GM19324 (cell line): ENCODE measurements around the gene SCNN1B.
"Not testable (repeated sequence)": the region's sequence is repeated elsewhere in the genome, so short reads cannot be mapped to it uniquely, and the experiment has no call there.

Experiments
- ATAC-seq: cut with Tn5 transposase; IDR thresholded peaks from one replicate; pipeline ENCODE4 v1.9.1; 2021; ENCODE audit warnings: mild to moderate bottlenecking, moderate library complexity; ENCODE audit not compliant: unreplicated experiment, low FRiP score

Gene SCNN1B

DNA sequence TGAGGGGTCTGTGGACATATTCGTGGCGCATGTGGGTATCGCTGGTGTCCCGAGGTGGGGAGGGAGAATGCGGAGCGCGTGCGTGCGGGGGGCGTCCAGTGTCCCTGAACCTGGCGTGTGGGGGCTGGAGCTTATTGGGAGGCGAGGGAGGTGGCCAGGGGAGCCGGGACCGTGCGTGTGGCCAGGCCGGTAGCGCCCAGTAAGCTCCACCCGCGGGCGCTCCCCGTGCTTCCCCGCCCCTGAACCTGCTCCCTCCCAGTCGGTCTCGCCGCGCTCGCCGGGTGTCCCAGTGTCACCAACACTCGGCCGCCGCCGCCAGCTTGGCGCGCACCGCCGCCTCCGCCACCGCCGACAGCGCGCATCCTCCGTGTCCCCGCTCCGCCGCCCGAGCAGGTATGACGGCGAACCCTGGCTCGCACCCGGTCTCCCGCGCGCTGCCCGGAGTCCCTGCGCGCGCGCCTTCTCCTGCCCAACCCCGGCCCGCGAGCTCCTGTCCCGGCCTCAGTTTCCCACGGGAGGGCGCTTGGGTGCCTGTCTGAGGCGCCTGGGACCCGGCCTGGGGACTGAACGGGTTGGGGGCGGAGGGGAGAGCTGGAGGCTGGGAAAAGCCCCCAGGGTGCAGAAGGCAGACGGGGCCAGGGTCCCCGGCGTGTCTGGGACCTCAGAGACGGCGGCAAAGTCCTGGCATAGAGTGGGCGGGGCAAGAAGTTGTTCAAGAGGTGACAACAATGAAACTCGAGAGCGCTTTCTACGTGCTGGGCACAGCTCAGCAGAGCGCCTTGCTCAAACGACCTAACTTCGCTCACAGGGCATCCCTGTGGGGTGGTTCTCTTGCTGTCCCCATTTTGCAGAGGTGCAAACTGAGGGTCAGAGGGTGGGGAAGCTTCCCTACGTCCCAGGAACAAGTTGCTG is at the start of gene SCNN1B:
TSS of gene SCNN1B (plus strand) at position 258 of the 912 bp plus-strand sequence. CDS start 46,298 bp downstream, outside the sequence.
- ATAC-seq, result no peak

DNA sequence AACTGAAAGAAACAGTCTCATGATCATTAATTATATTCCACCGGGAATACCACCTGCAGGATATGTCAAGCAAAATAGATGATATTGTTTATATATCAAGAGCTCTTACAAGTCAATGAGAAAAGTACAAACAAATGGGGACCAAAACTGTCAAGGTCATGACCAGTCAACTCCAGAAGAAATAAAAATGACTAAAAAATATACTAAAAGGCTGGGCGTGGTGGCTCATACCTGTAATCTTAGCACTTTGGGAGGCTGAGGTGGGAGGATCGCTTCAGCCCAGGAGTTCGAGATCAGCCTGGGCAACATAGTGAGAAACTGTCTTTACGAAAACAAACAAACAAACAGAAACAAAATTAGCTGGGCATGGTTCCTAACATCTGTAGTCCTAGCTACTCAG is 49.8 kb upstream of the SCNN1B start:
- ATAC-seq, result no peak

DNA sequence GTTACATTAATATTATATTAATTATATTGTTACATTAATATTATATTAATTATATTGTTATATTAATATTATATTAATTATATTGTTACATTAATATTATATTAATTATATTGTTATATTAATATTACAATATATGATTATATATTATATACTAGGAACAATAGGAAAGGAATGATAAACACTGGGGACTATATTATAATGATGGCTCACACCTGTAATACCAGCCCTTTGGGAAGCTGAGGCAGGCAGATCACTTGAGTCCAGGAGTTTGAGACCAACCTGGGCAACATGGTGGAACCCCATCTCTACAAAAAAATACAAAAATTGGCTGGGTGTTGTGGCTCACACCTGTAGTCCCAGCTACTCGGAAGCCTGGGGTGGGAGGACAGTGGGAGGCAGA is 48.5 kb upstream of the SCNN1B start:
- not testable (repeated sequence) for ATAC-seq

GRCh38 chr16:23254338-23254737 is 47.8 kb upstream of the SCNN1B start:
- ATAC-seq, result no peak

DNA sequence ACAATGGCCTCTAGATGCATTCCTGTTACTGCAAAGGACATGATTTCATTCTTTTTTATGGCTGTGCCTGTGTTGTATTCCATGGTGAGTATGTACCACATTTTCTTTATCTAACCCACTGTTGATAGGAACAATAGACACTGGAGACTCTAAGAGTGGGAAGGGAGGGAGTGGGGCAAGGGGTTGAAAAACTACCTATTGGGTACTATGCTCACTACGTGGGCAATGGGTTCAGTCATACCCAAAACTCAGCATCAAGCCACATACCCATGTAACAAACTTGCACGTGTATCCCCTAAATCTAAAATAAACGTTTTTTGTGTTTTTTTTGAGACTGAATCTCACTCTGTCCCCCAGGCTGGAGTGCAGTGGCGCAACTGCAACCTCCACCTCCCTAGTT is 47.1 kb upstream of the SCNN1B start:
- no peak for ATAC-seq

DNA sequence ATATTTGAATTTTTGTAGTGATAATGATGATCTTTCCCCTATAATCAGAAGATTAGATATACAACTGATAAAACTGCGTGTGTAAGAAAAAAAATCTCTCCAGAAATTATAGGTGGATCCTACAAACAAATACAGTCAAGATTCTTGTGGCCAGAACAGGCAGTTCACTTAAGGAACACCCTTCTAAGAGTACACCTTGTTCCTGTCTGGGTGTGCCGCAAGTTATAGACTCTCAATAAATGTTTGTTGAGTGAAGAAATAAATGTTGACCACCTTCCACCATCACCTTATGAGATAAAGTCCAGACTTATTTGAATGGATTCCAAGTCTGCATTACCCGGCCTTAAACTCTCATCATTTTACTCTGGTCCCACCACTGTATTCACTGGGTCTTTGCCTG is 45.7 kb upstream of the SCNN1B start:
- ATAC-seq, result no peak

GRCh38 chr16:23257682-23258081 is 44.4 kb upstream of the SCNN1B start:
- no peak for ATAC-seq

DNA sequence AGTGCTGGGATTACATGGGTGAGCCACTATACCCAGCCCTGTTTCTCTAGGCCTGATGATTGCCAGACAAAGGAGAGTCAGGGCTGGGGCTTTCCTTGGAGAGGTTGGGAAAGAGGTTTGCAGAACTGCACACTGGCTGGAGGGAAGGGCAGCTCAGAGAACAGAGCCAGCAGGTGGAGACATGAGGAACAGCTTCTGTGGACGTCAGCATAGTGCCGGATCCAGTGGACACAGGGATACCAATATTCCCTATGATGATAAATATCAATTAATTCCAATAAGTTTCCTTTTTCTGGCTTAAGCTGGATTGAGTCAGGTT is 43.2 kb upstream of the SCNN1B start:
- ATAC-seq, result no peak

DNA sequence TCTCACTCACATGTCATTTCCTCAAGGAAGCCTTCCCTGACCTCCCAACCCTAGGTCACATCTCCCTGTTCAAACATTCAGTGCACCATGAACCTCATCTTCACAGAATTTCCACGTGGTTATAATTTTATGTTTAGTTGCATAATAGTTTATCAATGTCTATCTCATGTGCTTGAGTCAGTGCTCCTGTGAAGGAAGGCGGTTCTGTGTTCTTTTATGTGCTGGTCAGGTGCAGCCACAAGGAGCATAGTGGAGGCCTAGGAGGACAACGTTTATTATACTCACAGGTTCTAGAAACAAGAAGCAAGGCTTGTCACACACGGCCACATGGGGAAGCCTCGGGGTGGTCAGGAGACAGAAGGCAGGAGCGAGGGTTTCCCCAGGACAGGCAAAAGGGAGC is 34.5 kb upstream of the SCNN1B start:
- no peak for ATAC-seq

GRCh38 chr16:23268561-23268960 is 33.5 kb upstream of the SCNN1B start:
- ATAC-seq, result no peak

GRCh38 chr16:23269248-23269953 is 32.7 kb upstream of the SCNN1B start:
- no peak for ATAC-seq

DNA sequence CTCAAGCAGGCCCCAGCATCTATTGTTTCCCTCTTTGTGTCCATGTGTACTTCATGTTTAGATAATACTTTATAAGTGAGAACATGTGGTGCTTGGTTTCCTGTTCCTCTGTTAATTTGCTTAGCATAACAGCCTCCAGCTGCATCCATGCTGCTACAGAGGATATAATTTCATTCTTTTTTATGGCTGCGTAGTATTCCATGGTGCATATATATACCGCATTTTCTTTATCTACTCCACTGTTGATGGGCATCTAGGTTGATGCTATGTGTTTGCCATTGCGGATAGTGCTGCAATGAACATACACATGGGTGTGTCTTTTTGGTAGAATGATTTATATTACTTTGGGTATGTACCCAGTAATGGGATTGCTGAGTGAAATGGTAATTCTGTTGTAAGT is 31.4 kb upstream of the SCNN1B start:
- no peak for ATAC-seq

GRCh38 chr16:23274968-23275367 is 27.1 kb upstream of the SCNN1B start:
- ATAC-seq, result no peak

GRCh38 chr16:23276821-23277220 is 25.3 kb upstream of the SCNN1B start:
- ATAC-seq, result no peak

- ATAC-seq, result no peak
Measured at GRCh38 chr16:23278031-23278430, 24.1 kb upstream of the SCNN1B start.

DNA sequence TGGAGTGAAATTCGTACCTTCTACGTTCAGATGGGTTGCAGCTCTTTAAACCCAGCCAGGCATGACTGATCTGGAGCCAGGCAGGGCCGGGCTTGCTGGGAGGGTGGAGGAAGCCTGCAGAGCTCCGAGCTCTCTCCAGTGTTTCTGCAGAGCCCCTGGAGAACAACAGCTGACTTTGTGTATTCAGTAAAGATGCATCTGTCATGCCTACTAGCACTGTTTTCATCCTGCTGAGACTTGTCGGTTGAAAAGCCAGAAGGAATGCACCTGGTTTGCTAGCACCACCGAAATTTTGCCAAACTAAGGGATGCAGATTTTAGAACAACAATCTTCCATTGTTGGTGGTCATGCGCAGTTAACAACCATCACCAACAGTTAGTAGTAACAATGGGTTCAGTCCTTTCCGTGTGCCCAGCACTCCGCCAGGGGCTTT is 22.4 kb upstream of the SCNN1B start:
- ATAC-seq, result no peak

DNA sequence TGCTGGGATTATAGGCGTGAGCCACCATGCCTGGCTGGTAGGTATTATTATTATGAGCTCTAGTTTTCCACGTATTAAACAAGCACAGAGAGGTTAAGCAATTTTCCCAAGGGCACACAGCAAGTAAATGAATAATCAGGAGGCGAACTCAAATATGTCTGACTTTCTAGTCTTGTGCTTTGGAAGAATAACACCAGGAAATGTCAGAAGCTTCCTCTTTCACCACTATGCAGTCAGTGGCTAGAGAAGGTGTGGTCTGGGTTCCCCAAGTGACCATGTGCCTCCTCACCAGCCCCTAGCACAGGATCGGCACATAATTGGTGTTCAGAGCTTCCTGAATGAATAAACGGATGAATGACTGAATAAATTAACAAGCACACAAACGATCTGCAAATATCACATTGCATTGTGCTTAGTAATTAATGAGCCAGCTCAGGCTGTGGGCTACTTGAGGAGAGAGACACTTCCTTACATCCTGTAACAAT is 21.6 kb upstream of the SCNN1B start:
- no peak for ATAC-seq

- no peak for ATAC-seq
Measured at GRCh38 chr16:23282568-23282967, 19.5 kb upstream of the SCNN1B start.

DNA sequence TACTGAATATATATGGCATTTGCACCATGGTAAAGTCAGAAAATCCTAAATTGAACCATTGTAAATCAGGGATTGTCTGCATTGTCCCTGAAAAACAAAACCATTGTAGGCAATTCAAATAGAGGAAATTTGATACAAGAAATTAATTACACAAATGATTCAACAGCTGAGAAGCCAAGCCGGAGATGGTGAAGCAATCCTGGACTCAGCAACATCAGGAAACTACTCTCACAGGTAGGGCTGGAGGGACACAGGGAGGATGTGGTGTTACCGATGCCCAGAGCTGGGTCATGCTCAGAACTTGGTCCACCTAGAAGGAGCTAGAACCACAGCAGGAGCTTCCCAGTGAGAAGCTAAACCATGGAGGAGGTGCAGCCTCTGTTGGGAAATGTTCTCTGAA is 18.5 kb upstream of the SCNN1B start:
- no peak for ATAC-seq

GRCh38 chr16:23284584-23284983 is 17.5 kb upstream of the SCNN1B start:
- no peak for ATAC-seq

- ATAC-seq, result no peak
Measured at GRCh38 chr16:23286131-23286532, 16.0 kb upstream of the SCNN1B start.

- ATAC-seq, result no peak
Measured at GRCh38 chr16:23288209-23288608, 13.9 kb upstream of the SCNN1B start.
